CD4-positive, alpha-beta T cell treated with Interferon alpha-2 for 1 hour (primary cell): ENCODE measurements around the gene TFB1M.
"Not testable (repeated sequence)": the region's sequence is repeated elsewhere in the genome, so short reads cannot be mapped to it uniquely, and the experiment has no call there.

Source experiments
- DNase-seq, 2 donors: peaks; one replicate each; pipeline ENCODE4 v3.0.0-alpha.2; 2020 to 2022

Gene TFB1M

DNA sequence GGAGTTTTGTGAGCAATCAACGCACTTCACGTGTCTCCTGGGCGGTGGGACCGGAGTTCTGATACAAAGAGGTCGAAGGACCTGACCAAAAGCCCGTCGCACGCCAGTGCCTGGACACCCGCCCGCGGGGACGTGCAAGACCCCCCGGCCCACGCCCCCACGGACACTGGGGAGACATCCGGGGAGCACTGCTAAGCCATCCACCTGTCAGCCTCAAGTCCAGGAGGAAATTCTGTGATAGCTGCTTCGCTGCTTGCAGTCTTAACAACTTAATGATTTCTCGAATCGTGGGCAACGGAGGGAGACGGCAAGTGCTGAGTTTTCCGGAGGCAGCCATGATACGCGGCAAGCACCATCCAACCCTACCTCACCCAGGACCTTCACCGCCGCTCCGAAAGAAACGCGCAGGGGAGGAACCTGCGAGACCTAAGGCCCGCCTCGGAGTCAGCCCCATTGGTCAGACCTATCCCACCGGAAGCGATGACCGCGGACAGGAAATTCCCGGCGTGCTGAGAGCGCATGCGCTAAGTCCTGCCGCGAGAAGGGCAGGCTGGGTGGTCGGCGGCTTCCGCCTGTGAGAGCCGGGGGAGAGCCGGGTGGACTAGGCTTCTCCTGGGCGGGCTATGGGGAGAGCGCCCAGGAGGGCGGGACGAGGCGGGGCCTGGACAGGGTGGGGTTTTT, at the start of gene TFB1M:
TFB1M (minus strand) TSS at position 393 of the 681 bp plus-strand sequence; CDS start at position 337, 56 bp downstream.
- DNase-seq, result peak; percentile 98

- DNase-seq, result not testable (repeated sequence)
Observed at GRCh38 chr6:155364021-155364420, 49.7 kb upstream of the TFB1M start.

DNA sequence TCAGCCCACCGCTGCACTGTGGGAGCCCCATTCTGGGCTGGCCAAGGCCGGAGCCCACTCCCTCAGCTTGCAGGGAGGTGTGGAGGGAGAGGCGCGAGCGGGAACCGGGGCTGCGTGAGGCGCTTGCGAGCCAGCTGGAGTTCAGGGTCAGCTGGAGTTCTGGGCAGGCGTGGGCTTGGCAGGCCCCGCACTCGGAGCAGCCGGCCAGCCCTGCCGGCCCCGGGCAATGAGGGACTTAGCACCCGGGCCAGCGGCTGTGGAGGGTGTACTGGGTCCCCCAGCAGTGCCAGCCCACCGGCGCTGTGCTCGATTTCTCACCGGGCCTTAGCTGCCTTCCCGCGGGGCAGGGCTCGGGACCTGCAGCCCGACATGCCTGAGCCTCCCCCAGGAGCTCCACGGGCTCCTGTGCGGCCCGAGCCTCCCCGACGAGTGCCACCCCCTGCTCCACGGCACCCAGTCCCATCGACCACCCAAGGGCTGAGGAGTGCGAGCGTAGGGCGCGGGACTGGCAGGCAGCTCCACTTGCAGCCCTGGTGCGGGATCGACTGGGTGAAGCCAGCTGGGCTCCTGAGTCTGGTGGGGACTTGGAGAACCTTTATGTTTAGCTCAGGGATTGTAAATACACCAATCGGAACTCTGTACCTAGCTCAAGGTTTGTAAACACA, 48.8 kb upstream of the TFB1M start:
- DNase-seq, result not testable (repeated sequence)

GRCh38 chr6:155354167-155354566, 39.9 kb upstream of the TFB1M start:
- DNase-seq, result no peak

DNA sequence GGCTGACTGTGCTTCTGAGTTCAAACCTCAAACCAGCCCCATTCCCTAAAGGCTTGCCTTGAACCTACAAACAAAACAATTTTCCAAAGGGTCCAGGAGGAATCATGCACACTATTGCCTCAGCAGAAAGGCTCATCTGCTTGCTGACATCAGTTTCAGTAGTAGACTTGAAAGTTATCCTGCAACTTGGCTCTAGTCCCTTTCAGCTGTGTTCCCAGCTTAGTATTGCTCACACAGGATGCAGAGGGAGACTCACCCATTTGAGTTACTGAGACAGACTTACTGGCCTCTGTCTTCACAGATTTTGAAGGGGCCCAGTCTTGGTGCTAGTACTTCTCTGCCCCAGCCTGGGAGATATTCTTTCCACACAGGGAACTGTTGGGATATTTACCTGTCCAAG, 38.5 kb upstream of the TFB1M start:
- no peak for DNase-seq

DNA sequence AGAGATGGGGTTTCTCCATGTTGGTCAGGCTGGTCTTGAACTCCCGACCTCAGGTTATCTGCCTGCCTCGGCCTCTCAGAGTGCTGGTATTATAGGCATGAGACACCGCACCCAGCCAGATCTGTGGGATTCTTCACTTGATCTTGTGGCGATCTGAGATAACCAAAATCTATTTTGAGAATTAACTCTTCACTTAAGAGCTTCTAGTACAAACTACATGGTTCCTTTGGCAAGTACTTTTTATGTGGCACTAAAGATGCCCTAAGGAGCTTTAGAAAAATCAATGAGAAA, 37.8 kb upstream of the TFB1M start:
- no peak for DNase-seq

DNA sequence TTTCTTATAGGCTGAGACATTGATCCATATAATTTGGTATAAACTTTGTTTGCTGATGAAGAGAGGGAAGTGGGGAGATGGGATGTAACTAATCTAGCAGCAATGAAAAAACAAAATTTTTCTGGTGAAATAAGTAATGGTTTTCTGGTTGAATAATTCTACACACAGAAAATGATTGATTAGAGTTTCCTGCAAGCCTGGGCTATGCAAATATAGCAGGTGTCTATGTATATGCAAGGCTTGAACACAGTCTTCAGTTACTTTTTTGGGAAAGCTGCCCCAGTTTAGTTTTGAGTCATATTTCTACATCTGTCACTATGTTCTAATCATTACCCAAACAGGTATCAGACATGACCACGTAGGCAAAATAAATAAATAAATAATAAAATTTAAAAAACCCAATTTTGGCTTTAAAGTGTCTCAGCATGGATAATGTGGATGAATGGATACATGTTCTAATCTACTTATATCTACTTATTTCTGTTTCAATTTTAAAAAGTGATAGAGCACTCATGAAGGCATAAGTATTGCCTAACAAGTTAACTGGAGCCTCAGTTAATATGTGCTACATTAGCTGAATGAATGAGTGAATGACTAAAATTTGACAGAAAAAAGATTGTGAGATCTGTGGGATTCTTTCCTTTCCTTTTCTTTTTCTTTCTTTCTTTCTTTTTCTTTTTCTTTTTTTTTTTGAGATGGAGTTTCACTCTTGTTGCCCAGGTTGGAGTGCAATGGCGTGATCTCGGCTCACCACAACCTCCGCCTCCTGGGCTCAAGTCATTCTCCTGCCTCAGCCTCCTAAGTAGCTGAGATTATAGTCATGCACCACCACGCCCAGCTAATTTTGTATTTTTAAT, 37.2 kb upstream of the TFB1M start:
- DNase-seq, result no peak

- no peak for DNase-seq
Observed at GRCh38 chr6:155349956-155350355, 35.7 kb upstream of the TFB1M start.

GRCh38 chr6:155349129-155349528, 34.8 kb upstream of the TFB1M start:
- no peak for DNase-seq

DNA sequence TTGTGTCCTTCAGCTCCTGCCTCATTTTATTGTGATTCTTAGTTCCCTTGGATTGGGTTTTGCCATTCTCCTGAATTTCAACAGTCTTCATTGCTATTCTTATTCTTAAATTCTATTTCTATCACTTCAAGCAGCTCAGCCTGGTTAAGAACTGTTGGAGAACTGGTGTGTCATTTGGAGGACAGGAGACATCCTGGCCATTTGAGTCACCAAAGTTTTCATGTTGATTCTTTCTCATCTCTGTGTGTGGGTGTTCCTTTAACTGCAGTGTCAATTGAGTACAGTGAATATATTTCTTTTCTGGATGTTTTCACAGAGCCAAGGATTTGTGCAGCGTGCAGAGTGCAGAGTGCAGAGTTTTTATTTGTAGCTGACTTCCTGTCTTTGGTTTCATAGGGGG, 33.5 kb upstream of the TFB1M start:
- no peak for DNase-seq

DNA sequence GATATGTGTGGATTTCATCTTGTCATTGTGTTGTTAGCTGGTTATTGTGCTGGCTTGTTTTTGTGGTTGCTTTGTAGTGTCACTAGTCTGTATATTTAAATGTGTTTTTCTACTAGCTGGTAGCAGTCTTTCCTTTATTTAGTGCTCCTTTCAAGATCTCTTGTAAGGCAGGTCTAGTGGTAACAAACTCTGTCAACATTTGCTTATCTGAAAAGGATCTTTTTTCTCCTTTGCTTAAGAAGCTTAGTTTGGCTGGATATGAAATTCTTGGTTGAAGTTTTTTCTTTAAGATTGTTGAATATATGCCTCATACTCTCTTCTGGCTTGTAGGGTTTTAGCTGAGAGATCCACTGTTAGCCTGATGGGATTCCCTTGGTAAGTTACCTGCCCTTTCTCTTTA, 32.7 kb upstream of the TFB1M start:
- DNase-seq, result no peak

GRCh38 chr6:155344341-155345006, 30.2 kb upstream of the TFB1M start:
- no peak for DNase-seq

- DNase-seq, result no peak
Observed at GRCh38 chr6:155341130-155341828, 27.0 kb upstream of the TFB1M start.

GRCh38 chr6:155340464-155341129, 26.3 kb upstream of the TFB1M start:
- no peak for DNase-seq

- not testable (repeated sequence) for DNase-seq
Observed at GRCh38 chr6:155339929-155340328, 25.6 kb upstream of the TFB1M start.

DNA sequence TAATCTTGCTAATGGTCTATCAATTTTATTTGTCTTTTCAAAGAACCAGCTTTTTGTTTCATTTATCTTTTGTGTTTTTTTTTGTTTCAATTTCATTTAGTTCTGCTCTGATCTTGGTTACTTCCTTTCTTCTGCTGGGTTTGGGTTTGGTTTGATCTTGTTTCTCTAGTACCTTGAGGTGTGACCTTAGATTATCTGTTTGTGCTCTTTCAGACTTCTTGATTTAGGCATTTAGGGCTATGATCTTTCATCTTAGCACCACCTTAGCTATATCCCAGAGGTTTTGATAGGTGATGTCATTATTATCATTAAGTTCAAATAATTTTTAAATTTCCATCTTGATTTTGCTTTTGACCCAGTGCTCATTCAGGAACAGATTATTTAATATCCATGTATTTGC, 24.0 kb upstream of the TFB1M start:
- peak in 1 of 2 donors; percentile 19 for DNase-seq

GRCh38 chr6:155335265-155335664, 21.0 kb upstream of the TFB1M start:
- no peak for DNase-seq

- not testable (repeated sequence) for DNase-seq
Observed at GRCh38 chr6:155334073-155334472, 19.8 kb upstream of the TFB1M start.

DNA sequence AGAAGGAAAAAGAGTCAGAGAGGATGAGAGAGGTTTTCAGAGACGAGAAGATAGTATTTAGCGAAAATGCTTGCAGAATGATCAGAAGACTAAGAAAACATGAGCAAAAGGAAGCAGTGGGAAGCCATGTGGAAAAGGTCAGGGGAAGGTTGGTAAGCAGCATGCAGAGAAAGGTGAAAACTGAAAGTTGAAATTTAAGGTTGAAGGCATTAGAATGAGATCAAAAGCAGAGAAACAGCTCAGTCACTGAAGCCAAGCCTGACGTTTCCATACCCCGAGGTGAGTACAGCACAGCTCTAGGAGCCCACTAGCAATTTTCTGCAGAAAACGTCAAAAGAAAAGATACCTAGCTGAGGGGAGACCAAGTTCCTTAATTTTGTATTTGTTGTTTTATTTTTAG, 19.1 kb upstream of the TFB1M start:
- no peak for DNase-seq

DNA sequence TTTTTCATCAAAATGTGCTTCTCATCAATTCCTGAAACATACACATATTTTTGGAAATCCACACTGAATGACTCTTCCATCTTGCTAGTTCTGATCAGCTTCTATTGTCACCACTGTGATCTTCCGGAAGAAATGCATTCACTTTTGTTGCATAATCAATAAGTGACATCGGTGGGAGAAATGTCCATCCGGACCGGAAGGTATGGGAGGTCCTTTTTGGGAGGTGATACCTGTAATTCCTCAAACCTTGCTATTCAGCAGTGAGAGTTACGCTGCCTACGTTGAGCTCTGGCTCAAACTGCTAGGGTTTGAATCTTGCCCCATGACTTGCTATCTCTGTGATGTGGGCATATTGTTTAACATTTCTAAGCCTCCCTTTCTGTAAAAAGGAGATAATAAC, 16.6 kb upstream of the TFB1M start:
- no peak for DNase-seq

DNA sequence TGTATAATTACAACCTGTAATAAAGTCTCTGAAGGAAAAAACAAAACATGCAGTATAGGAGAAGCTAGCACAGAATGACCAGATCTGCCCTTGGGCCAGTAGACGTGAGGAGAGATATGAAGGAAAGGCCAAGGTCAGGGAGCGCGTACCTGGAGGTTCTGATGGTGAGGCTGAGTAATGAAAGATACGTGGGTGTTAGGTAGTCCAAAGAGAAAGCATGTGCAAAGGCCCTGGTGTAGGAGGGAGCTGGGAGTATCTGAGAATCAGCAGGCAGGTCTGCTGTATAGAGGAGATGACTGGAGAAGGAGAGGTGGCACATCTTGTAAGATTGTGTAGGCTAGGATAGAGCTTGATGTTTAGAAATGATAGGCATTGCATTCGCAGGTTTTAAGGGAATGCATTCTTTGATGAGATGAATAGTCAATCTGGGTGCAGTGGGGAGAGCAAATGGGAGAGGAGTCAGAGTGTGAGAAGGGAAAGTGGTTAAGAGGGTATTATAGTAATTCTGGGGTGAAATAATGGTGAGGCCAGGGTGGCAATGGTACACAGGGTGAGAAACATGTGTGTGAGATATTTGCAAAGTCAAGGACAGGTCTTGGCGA, 15.9 kb upstream of the TFB1M start:
- DNase-seq, result no peak
